NCI-H2029 treated with DMSO at 0.1 percent for 48 hours (cell line): ENCODE measurements around the gene KCNJ12.
"Not testable (repeated sequence)": the region's sequence is repeated elsewhere in the genome, so short reads cannot be mapped to it uniquely, and the experiment has no call there.

Experiments
- DNase-seq: peaks from one replicate; lab custom pipeline; 2025; lab: John Stamatoyannopoulos, UW

The KCNJ12 gene

DNA sequence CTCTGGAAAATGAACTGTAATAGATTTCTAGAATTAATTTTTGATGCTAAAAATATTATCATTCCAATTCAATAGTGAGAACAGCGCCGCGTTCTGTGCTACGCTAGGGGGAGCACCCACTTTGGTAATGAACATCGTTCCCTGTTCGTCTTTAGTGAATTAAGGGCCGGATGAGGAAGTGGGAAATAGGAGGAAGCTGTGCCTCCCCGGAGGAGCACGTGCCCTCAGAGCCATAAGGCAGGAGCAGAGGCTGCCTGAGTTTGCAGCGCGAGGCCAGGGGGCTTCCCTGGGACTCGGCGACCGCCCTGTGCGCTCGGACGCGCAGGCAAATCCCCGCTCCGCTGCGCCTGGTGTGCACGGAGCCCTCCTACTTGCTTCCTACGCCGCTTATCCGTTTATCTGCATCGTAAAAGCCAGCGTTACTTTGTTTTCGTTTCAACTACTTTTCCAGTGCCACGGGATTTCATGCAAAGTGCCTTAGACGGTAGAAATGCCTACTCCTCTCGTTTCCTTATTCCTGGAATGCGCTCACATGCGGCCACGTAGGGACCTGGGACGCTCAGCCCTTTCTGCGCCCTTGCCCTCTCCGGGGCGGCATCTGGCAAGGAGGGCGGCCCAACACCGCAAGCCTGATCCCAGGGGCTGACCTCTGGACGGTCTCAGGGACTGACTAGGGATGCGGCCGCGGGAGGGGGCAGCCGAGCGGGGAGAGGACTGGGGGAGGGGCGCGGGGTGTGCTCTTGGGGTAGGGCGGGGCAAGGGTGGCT is 76.4 kb downstream of the KCNJ12 start:
- no peak for DNase-seq

DNA sequence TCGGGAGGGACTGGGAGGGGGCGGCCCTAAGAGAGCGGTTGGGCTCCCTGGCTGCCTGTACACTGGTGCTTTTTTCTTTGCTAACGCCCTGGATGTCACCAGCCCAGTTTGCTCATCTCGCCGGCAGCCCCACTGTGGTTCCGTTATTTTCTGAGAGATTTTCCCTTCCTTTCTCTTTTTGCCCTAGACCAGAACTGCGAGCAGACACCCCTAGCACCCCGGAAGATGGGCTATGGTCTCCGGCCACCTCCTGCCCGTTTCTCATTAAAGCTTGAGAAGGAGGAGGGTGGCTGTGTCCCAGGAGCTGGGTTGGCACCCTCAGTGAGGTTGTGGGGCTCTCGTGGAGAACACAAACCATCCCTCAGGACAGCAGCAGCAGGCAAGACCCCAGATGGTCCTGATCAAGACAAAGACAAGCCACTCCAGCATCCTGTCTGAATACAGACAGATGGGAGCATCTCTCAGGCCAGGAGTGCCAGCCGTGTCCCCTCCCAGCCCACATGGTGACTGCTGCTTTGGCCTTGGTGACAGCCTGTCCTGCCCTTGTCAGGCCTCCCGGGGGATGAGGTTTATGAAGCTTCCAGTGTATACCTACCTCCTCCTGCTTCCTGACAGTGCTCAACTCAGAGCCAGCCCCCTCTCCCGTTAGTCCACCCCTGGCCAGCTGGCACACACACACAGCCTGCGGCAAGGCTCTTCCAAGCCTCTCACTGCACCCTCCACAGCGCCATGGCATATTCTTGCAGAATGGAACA is 77.2 kb downstream of the KCNJ12 start:
- DNase-seq: no peak

GRCh38 chr17:21454006-21454405 is 77.8 kb downstream of the KCNJ12 start:
- not testable (repeated sequence) for DNase-seq

- no peak for DNase-seq
Measured at GRCh38 chr17:21454441-21454840, 78.3 kb downstream of the KCNJ12 start.

DNA sequence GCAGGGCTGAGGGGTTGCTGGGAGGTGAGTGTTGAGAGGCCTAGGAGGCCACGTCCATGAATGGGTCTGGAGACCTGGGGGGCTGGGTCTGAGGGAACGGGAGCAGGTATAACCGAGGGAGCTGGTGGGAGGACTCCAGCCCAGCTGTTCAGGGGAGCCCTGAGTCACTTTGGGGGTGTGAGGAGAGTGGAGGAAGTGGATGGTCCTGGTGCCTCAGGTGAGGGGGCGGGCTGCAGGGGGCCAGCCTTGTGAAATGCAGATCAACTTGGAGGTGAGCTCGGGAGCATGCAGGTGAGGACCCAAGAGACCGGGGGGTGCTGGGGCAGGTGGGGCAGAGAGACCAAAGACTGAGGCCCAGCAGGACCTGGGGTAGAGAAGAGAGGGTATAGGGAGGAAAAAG is 79.6 kb downstream of the KCNJ12 start:
- DNase-seq: no peak

GRCh38 chr17:21456449-21456848 is 80.3 kb downstream of the KCNJ12 start:
- not testable (repeated sequence) for DNase-seq

DNA sequence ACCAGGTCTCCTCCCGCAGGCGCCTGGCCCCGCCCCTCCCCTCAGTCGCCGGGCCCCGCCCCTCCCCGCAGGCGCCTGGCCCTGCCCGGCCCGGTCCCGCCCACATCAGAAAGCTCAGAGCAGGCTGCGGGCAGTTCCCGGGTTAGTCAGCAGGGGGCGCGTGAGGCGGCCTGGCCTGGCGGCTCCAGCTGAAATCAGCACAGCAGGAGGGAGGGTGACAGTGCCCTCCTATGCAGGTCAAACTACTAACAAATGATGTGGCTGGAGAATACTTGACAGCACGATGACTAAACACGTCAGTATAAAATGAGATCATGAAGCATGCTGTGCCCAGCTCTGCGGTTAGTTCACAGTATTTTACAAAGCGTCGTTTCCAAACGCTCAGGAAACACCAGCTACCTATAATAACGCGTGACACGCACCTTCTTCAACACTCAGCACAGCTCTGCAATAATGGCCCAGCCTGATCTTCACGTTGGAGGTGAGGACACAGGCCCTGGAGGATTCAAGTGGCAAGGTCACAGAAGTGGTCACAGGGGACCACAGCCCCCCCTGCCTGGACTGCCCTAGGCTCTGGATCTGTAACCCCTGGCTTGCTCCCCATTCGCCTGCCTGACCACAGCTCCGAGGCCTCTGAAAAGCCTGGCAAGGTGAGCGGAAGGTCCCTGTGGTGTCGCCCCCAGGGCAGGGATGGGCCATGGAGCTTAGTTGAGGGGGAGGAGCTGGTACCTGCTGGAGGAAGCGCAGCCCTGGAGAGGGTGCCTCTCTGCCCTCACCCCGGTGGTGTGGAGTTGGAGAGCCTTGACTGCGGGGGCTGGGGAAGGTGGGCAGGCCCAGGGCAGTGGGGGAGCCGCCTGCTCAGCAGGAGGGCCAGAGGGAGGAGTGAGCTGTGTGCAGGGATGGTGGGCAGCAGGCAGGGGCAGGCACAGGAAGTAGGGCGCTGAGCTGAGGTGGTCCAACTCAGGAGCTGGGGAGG is 81.2 kb downstream of the KCNJ12 start:
- DNase-seq: peak; percentile 27

GRCh38 chr17:21458054-21458453 is 81.9 kb downstream of the KCNJ12 start:
- no peak for DNase-seq

GRCh38 chr17:21459536-21459935 is 83.4 kb downstream of the KCNJ12 start:
- no peak for DNase-seq

GRCh38 chr17:21460358-21460757 is 84.2 kb downstream of the KCNJ12 start:
- no peak for DNase-seq

GRCh38 chr17:21462237-21462636 is 86.1 kb downstream of the KCNJ12 start:
- DNase-seq: no peak

DNA sequence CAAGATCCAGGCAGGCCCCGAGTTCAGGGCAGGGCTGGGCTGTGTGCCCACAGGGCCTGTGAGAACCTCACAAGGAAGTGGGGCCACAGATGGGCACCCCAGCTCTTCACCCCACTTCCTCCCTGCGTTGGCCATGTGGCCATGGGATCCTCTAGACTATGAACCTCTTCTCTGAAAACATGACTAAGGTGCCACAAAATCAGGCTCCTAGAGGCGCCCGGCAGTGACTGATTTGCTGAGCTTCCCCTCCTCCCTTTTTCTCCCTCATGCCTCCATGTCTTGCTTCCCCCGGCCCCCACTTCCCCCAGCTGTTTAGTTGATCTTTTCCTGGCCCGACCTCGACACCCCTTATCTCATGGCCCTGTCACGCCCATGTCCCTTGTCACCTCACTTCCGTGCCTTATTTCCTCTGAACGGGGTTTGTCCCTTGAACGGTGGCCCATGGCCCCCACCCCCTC is 87.1 kb downstream of the KCNJ12 start:
- no peak for DNase-seq

DNA sequence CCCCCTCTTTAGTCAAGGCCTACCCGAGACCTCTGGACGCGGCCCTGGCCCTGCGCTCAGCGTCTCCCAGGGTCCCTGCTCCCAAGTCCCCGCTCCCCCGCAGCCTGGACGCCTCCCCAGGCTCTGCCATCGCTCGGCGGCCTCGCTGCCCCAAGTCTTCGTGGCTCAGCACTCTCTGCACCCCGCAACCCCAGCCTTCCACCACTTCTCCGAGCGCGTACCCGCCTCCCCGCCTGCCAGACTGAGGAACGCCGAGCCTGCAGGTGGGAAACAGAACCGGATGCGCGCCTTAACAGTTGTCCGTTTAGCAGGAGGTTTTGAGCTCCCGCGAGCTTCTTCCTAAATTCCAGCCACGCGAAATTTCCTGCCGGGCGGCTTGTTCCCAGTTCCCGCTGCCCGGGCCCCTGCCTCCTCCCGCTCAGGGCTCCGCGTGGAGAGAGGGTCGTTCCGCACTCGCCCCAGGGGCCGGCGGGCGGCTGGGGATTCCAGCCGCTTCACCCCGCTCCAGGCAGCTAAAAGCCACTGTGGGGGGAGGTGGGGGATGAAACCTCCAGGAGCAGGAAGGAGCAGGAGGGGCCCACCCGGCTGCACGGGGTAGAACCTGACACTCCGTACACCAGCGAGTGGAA is 87.7 kb downstream of the KCNJ12 start:
- no peak for DNase-seq

DNA sequence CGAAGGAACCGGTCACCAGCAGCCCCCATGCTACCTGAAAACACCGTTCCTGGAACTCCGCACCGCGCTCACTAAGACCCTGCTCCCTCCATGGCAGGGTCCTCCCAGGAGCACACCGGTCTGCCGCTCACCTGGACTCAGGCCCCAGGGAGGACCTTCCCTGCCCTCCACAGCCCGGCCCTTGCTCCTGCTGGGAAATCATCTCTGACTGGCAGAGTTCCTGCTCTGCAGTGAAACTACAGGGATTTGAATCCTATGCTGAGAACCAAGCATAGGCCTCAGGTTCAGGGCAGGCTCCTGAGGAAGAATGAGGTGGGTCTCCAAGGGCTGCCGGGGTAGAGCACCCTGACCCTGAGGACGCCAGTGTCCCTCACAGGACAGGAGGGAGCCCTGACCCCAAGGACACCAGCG is 88.5 kb downstream of the KCNJ12 start:
- DNase-seq: no peak

GRCh38 chr17:21466550-21466949 is 90.4 kb downstream of the KCNJ12 start:
- DNase-seq: no peak

GRCh38 chr17:21467196-21467595 is 91.0 kb downstream of the KCNJ12 start:
- DNase-seq: no peak

- DNase-seq: no peak
Measured at GRCh38 chr17:21467739-21468490, 91.8 kb downstream of the KCNJ12 start.
